Effector memory CD4-positive, alpha-beta T cell (primary cell): ENCODE data around the gene EXOC3L2.

Source experiments
- DNase-seq, 3 donors: peaks; one replicate each; pipeline ENCODE4 v3.0.0-alpha.2; 2020
- H3K27ac ChIP-seq: 2 replicates; pipeline ENCODE4 v1.7.0; 2013; ENCODE audit warnings: mild to moderate bottlenecking, low read length, moderate library complexity; ENCODE audit not compliant: insufficient read depth, poor library complexity, severe bottlenecking
- H3K27me3 ChIP-seq: replicated peaks from 2 replicates; pipeline ENCODE4 v1.7.0; 2013; ENCODE audit warnings: mild to moderate bottlenecking, low read length; ENCODE audit not compliant: insufficient read depth, control insufficient read depth, poor library complexity, severe bottlenecking
- H3K36me3 ChIP-seq: 2 replicates; pipeline ENCODE4 v1.7.0; 2013; ENCODE audit warnings: mild to moderate bottlenecking, low read length, moderate library complexity; ENCODE audit not compliant: control insufficient read depth, insufficient read depth
- H3K4me1 ChIP-seq: 2 replicates; pipeline ENCODE4 v1.7.0; 2013; ENCODE audit warnings: low read length, mild to moderate bottlenecking; ENCODE audit not compliant: control insufficient read depth, insufficient read depth, poor library complexity, severe bottlenecking
- H3K4me3 ChIP-seq: 2 replicates; pipeline ENCODE4 v1.7.0; 2013; ENCODE audit warnings: low read length, low read depth, mild to moderate bottlenecking; ENCODE audit not compliant: insufficient read depth, poor library complexity, severe bottlenecking
- H3K9me3 ChIP-seq: 2 replicates; pipeline ENCODE4 v1.7.0; 2013; ENCODE audit warnings: mild to moderate bottlenecking, low read length, moderate library complexity; ENCODE audit not compliant: control insufficient read depth

The EXOC3L2 gene

DNA sequence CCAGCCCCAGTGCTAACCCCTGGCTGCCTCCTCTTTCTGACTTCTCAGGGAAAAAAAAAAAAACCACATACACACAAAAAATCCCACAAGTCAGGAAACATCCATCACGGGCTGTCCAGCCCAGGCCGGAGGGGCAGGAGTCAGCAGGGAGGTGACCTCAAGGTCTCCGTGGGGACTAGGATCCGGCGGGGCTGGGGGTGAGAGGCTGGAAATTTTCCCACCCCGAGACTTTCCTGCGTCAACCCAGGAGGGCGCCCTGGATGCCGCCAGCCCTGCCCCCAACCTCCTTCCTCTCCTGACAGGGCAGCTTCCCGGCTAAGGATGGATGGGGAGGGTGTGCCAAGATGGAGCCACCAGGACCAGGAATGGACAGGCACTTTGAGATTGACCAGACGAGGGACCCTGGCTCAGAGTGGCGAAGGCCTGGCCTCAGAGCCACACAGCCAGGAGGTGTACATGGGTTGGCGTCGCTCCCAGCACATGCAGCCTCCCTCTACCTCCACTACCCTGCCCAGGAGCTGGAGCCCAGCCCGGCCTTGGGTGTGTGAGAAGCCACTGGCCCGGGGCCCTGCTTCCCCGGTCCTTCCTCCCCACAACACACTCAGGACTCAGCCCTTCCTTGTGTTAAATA lies 33.3 kb downstream of the EXOC3L2 start:
- no peak overlapping the region for H3K4me3 ChIP-seq
- no peaks in the 10 kb centered on the region for H3K36me3 ChIP-seq

DNA sequence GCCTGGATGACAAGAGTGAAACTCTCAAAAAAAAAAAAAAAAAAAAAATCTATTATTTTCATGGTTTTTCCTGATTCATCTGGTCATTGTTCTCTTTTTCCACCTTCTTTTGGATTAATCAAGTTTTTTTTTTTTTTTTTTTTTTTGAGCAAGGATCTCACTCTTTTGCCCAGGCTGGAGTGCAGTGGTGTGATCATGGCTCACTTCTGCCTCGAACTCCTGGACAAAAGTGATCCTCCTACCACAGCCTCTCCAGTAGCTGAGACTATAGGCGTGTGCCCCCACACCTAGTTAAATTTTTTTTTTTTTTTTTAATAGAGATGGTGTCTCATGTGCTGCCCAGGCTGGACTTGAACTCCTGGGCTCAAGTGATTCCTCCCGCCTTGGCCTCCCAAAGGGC lies 38.9 kb downstream of the EXOC3L2 start:
- no peaks in the 10 kb centered on the region for H3K27me3 ChIP-seq
- H3K4me1 ChIP-seq: no peaks in the 10 kb centered on the region
- H3K4me3 ChIP-seq: no peak overlapping the region
- H3K36me3 ChIP-seq: no peaks in the 10 kb centered on the region
- H3K27ac ChIP-seq: no peak overlapping the region
- DNase-seq: no peak
- H3K9me3 ChIP-seq: no peaks in the 10 kb centered on the region

More for the DNA sequence above, 33.3 kb downstream of the EXOC3L2 start:
- no peaks in the 10 kb centered on the region for H3K4me1 ChIP-seq
- no peak overlapping the region for H3K27ac ChIP-seq
- no peak for DNase-seq
- no peaks in the 10 kb centered on the region for H3K9me3 ChIP-seq
- no peaks in the 10 kb centered on the region for H3K27me3 ChIP-seq

DNA sequence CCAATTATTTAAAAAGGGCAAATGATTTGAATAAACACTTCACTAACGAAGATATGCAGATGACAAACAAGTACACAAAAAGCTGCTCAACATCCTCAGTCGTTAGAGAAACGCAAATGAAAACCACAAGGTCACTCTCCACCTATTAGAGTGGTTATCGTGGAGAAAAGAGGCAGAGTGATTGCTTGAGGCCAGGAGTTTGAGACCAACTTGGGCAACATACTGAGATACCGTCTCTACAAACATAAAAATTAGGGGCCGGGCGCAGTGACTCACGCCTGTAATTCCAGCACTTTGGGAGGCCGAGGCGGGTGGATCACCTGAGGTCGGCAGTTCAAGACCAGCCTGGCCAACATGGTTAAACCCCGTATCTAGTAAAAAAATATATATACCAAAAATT lies 39.4 kb downstream of the EXOC3L2 start:
- no peak for DNase-seq
- H3K9me3 ChIP-seq: no peaks in the 10 kb centered on the region
- H3K36me3 ChIP-seq: no peaks in the 10 kb centered on the region
- no peaks in the 10 kb centered on the region for H3K4me1 ChIP-seq
- H3K4me3 ChIP-seq: no peak overlapping the region
- no peaks in the 10 kb centered on the region for H3K27me3 ChIP-seq
- H3K27ac ChIP-seq: no peak overlapping the region

DNA sequence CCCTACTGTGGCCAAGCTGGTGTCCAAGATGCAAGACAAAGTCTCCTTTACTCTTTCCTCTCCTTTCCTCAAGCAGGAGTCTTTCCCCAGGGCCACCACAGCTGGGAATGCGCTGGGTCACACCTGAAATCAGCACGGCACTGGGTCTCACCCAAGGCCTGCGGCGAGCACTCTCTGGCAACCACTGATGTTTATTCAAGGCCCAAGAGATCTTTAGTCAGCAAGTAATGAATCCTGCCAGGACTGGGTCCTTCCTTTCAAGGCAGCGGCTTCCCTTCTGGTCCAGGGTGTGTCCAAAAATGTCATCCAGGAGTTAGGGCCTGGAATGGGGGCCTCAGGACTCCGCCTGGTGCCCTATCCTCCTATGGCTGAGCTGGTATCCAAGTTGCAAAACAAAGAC lies 42.6 kb downstream of the EXOC3L2 start:
- Histone ChIP-seq H3K9me3 (no peaks in the 10 kb centered on the region), H3K4me3 (no peak overlapping the region), H3K4me1 (no peaks in the 10 kb centered on the region), H3K27me3 (no peaks in the 10 kb centered on the region), H3K36me3 (no peaks in the 10 kb centered on the region), H3K27ac (no peak overlapping the region)
- DNase-seq: no peak

DNA sequence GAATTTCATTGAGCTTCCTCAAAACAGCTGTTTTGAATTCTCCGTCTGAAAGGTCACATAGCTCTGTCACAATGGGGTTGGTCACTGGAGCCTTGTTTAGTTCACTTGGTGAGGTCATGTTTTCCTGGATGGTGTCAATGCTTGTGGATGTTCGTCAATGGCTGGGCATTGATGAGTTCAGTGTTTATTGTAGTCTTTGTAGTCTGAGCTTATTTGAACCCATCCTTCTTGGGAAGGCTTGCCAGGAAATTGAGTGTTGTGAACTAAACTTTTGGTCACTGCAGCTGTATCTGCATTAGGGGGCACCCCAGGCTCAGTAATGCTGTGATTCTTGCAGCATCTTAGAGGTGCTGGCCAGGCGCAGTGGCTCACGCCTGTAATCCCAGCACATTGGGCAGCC lies 44.6 kb downstream of the EXOC3L2 start:
- H3K9me3 ChIP-seq: no peaks in the 10 kb centered on the region
- H3K27me3 ChIP-seq: no peaks in the 10 kb centered on the region
- no peak overlapping the region for H3K4me3 ChIP-seq
- no peak overlapping the region for H3K27ac ChIP-seq
- DNase-seq: no peak
- H3K4me1 ChIP-seq: no peaks in the 10 kb centered on the region
- no peaks in the 10 kb centered on the region for H3K36me3 ChIP-seq

DNA sequence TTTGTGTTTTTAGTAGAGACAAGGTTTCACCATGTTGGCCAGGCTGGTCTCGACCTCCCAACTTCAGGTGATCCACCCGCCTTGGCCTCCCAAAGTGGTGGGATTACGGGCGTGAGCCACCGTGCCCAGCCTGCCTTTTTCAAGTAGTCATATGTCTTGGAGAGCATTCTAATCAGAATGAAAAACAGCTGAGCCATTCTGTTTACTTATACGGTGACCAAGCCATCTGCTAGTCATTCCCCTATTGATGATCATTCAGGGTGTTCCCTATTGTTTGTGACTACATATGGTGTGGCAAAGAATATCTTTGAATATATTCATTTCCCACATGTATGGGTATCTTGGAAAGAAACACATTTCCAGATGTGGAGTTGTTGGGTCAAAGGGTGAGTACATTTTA lies 49.4 kb downstream of the EXOC3L2 start:
- no peaks in the 10 kb centered on the region for H3K4me1 ChIP-seq
- no peaks in the 10 kb centered on the region for H3K9me3 ChIP-seq
- no peak overlapping the region for H3K27ac ChIP-seq
- no peak overlapping the region for H3K4me3 ChIP-seq
- H3K36me3 ChIP-seq: no peaks in the 10 kb centered on the region
- DNase-seq: no peak
- H3K27me3 ChIP-seq: no peaks in the 10 kb centered on the region

DNA sequence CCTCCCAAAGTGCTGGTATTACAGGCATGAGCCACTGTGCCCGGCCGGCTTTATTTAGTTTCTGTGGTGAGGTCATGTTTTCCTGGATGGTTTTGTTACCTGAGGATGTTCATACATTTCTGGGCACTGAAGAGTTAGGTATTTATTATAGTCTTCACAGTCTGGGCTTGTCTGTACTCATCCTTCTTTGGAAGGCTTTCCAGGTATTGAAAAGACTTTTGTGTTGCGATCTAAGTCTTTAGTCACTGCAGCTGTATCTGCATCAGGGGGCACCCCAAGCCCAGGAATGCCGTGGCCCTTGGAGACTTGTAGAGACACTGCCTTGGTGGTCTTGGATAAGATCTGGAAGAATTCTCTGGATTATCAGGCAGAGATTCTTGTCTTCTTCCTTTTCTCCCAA lies 53.8 kb downstream of the EXOC3L2 start:
- H3K36me3 ChIP-seq: no peaks in the 10 kb centered on the region
- no peaks in the 10 kb centered on the region for H3K9me3 ChIP-seq
- H3K27me3 ChIP-seq: no peaks in the 10 kb centered on the region
- H3K27ac ChIP-seq: no peak overlapping the region
- no peak overlapping the region for H3K4me3 ChIP-seq
- peaks cover 5% of the 10 kb centered on the region for H3K4me1 ChIP-seq
- no peak for DNase-seq

DNA sequence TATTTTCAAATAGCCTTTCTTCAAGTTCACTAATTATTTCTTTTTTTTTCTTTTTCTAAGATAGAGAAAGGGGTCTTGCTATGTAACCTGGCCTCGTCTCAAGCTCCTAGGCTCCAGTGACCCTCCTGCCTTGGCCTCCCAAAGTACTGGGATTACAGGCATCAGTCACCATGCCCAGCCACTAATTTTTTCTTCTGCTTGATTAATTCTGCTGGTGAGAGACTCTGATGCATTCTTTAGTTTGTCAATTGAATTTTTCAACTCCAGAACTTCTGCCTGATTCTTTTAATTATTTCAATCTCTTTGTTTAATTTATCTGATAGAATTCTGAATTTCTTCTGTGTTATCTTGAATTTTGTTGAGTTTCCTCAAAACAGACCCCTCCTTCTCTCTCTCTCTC lies 55.2 kb downstream of the EXOC3L2 start:
- Histone ChIP-seq H3K9me3 (no peaks in the 10 kb centered on the region), H3K4me1 (peaks cover 5% of the 10 kb centered on the region), H3K27me3 (no peaks in the 10 kb centered on the region), H3K36me3 (no peaks in the 10 kb centered on the region), H3K27ac (no peak overlapping the region), H3K4me3 (no peak overlapping the region)
- DNase-seq: no peak

DNA sequence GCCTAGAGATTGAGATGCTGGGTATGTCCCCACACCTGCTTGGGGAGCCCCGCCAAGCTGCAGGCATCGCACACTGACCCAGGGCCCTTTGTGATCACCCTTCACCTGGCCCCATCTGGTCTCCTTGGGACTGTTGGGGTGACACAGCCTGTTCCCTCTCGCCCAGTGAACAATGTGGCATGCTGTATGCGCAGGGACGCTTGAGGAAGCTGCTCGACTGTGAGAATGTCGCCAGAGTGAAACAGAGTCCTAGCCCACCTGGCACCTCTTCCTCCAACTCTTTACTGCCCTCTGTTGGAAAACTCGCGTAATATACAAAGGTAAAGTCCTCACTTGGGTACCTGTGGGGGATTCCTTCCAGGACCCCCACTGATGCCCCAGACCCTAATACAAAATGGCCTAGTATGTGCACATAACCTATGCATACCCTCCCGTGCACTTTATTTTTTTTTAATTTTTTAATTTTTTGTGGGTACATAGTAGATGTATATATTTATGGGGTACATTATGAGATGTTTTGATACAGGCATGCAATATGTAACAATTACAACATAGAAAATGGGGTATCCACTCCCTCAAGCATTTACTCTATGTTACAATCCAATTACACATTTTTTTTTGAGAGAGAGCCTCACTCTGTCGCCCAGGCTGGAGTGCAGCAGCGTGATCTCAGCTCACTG lies 57.6 kb downstream of the EXOC3L2 start:
- Histone ChIP-seq H3K27ac (no peak overlapping the region), H3K4me3 (no peak overlapping the region), H3K9me3 (no peaks in the 10 kb centered on the region), H3K4me1 (peaks cover 5% of the 10 kb centered on the region), H3K36me3 (no peaks in the 10 kb centered on the region), H3K27me3 (no peaks in the 10 kb centered on the region)
- DNase-seq: no peak

DNA sequence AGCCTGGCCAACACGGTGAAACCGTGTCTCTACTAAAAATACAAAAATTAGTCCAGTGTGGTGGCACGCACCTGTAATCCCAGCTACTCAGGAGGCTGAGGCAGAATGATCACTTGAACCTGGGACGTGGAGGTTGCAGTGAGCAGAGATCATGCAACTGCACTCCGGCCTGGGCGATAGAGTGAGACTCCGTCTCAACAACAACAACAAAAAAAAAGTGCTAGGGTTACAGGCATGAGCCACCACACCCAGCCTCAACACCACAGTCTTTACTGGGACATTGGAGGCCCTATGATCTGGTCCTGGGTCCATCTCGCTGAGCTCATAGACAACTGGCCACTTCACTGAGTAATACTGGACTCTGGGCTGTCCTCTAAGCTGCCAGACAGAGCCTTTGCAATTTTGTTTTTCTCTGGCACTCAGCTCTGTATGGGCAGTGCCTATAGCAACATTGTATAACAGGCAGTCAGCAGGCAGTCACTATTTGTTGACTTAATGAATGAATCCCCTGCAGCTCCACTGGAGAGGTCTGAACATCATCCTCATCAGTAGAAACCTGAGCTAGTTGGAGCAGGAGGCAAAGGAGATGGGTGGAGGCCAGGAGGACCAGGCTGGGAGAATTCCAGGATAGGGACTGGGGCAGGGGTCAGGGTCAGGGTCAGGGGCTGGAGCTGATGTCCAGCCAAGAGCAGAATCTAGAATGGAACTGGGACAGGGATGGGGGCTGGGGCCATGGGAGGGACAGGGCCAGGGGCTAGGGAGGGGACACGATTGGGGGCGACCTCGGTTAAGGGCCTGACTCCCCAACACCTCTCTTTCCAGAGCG lies 58.5 kb downstream of the EXOC3L2 start:
- no peaks in the 10 kb centered on the region for H3K27me3 ChIP-seq
- H3K27ac ChIP-seq: no peak overlapping the region
- H3K4me3 ChIP-seq: no peak overlapping the region
- H3K9me3 ChIP-seq: no peaks in the 10 kb centered on the region
- peaks cover 5% of the 10 kb centered on the region for H3K4me1 ChIP-seq
- H3K36me3 ChIP-seq: peaks cover 2% of the 10 kb centered on the region
- DNase-seq: no peak
